ENCODE data around the gene CEP85. TPM values are rescaled to one million over a fixed set of nuclear protein-coding genes. Genes with fewer than 3 reads are reported as not detected.

The CEP85 gene
- total and polyA plus RNA-seq, 9 of the 15 experiments (the other 6 are each of a cell fraction or from before 2014, with no cell fraction given): 42.1 to 140 (median 92.6) TPM

DNA sequence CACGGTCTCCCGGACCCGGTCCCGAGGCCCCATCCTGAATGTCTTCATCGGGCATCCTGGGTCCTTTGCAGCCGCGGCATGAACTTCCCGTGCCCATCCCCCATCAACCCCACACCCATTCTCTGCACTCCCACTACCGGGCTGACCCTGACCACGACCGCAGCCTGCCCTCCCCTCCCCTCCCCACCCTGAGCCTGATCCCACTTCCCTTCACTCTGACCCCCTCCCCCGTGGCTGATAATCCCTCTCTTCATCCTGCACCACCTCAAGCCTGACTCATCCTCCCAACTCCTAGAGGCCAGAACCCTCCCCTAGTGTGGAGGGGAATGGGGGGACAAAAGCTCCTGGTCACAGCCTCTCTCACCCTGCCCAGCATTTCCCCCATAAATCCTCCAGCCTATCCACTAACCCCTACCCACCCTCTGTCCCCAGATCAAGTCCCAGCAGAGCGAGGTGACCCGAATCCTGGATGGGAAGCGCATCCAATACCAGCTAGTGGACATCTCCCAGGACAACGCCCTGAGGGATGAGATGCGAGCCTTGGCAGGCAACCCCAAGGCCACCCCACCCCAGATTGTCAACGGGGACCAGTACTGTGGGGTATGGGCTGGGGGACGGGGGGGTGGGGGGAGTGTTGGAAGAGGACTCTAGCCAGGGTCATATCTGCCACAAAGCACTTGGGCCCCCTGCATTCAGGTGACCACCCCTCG lies 46.5 kb downstream of the CEP85 start:
- H3K79me2 ChIP-seq (ENCODE audit: control insufficient read depth, insufficient read depth, low read length): peaks cover 24% of the 10 kb centered on the region; the same call in 2 of the 3 replicates
- peak overlapping the region; percentile 81 for H3K27ac ChIP-seq (ENCODE audit: extremely low read depth, low read depth, low read length)
- DNase-seq (ENCODE audit: extremely low read depth in 1 of 4, low spot score in 3 of 4) (peak; percentile 74 to 87 (median 82)), FAIRE-seq (peak; percentile 32), ATAC-seq (peak; percentile 1)
- H3K4me3 ChIP-seq: peak overlapping the region; percentile 47
- intact Hi-C loops (cut with micrococcal nuclease) (no loop called here), in situ Hi-C loops (cut with MboI) (no loop called here)
- peaks cover 83 to 85% of the 10 kb centered on the region in 2 experiments for H3K4me1 ChIP-seq (replicated peaks in 1 of 2; ENCODE audit: control insufficient read depth in 2 of 2, insufficient read depth in 2 of 2, low read length in 2 of 2)
- ChIA-PET POLR2A (interaction anchor here (0.6 to 1.6 kb wide), 12 partner anchors 8 to 412 kb away, joined by 3 to 6 read pairs (median 3); no protein-coding TSS in a partner anchor), CTCF (ENCODE audit: low intra/inter-chr PET ratio) (interaction anchor here (0.8 to 1.5 kb wide), 2 partner anchors 8 to 83 kb away, joined by 3 read pairs; no protein-coding TSS in a partner anchor)
- peak overlapping the region; percentile 62 to 92 for H3K9ac ChIP-seq (ENCODE audit: insufficient read depth in 1 of 2, low read depth in 2 of 2, low read length in 2 of 2)
- H3K36me3 ChIP-seq (ENCODE audit: control insufficient read depth, insufficient read depth, low read length): peaks cover 74% of the 10 kb centered on the region
- no TSS peak for BruUV-seq (replicated peaks)
- H3K27me3 ChIP-seq (ENCODE audit: control insufficient read depth in 2 of 2, insufficient read depth in 2 of 2, low read length in 2 of 2): no peaks in the 10 kb centered on the region
- peak overlapping the region; percentile 71; the same call in 1 of the 2 replicates for H2AFZ ChIP-seq (ENCODE audit: low read depth, low read length)
- no peaks in the 10 kb centered on the region for H3K9me3 ChIP-seq (replicated peaks; ENCODE audit: control insufficient read depth, insufficient read depth, low read depth, low read length)
- peak overlapping the region; percentile 85 for H3K4me2 ChIP-seq (ENCODE audit: insufficient read depth, low read length)
- WGBS (ENCODE audit: insufficient coverage, low coverage, missing lambda C conversion rate): 57% methylated on average over 8 of the region's 20 CpGs
- H3K9me1 ChIP-seq (ENCODE audit: control insufficient read depth, insufficient read depth, low read length): peaks cover 5% of the 10 kb centered on the region
- H4K20me1 ChIP-seq (replicated peaks; ENCODE audit: control insufficient read depth, insufficient read depth, low read length): 0 out of 2 replicates have a peak, but pooled peaks cover 4% of the 10 kb centered on the region
- TF ChIP-seq, protein P1, sequence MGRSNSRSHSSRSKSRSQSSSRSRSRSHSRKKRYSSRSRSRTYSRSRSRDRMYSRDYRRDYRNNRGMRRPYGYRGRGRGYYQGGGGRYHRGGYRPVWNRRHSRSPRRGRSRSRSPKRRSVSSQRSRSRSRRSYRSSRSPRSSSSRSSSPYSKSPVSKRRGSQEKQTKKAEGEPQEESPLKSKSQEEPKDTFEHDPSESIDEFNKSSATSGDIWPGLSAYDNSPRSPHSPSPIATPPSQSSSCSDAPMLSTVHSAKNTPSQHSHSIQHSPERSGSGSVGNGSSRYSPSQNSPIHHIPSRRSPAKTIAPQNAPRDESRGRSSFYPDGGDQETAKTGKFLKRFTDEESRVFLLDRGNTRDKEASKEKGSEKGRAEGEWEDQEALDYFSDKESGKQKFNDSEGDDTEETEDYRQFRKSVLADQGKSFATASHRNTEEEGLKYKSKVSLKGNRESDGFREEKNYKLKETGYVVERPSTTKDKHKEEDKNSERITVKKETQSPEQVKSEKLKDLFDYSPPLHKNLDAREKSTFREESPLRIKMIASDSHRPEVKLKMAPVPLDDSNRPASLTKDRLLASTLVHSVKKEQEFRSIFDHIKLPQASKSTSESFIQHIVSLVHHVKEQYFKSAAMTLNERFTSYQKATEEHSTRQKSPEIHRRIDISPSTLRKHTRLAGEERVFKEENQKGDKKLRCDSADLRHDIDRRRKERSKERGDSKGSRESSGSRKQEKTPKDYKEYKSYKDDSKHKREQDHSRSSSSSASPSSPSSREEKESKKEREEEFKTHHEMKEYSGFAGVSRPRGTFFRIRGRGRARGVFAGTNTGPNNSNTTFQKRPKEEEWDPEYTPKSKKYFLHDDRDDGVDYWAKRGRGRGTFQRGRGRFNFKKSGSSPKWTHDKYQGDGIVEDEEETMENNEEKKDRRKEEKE (IDR thresholded peaks at IDR 0.05; ENCODE audit: borderline replicate concordance in 1 of 2, control insufficient read depth in 1 of 2, low read depth in 2 of 2, low read length in 1 of 2): 0 out of 4 replicates have a peak, but pooled peaks of 1 of the 2 experiments have one; percentile 29
- TF ChIP-seq ATF3 (IDR thresholded peaks at IDR 0.05) (peak; percentile 72), ATF3 (CRISPR knock-in tag; conservative IDR thresholded peaks at IDR 0.05) (no peak), E2F8 (IDR thresholded peaks at IDR 0.05; ENCODE audit: low read depth, partially characterized antibody) (no peak), KLF13 (tag; IDR thresholded peaks at IDR 0.05; ENCODE audit: borderline replicate concordance, low read depth) (no peak), DPF2 (IDR thresholded peaks at IDR 0.05) (peak; percentile 82), RUNX1 (IDR thresholded peaks at IDR 0.05; ENCODE audit: low read depth) (peak; percentile 59; the same call in 1 of the 2 replicates), HLTF (IDR thresholded peaks at IDR 0.05) (0 out of 2 replicates have a peak, but pooled peaks have one; percentile 9), ELF1 (tag; IDR thresholded peaks at IDR 0.05) (0 out of 2 replicates have a peak, but pooled peaks have one; percentile 3), ZEB2 (IDR thresholded peaks at IDR 0.05) (0 out of 2 replicates have a peak, but pooled peaks have one; percentile 54), FOSL1 (tag; conservative IDR thresholded peaks at IDR 0.05) (peak; percentile 62), GABPA (tag; conservative IDR thresholded peaks at IDR 0.05; ENCODE audit: low read depth) (no peak), ZNF217 (CRISPR knock-in tag; IDR thresholded peaks at IDR 0.05) (no peak), SMARCA4 (IDR thresholded peaks at IDR 0.05) (peak; percentile 65)

Measured in K562 (cell line).